PC-9 (cell line): ENCODE results near the gene SLC1A4.

Source experiments
- EZH2 ChIP-seq: fragments of 200-600 bp; sonication (generic); IDR thresholded peaks from 2 replicates; pipeline ENCODE4 v1.8.0; 2017; ENCODE audit warnings: antibody characterized with exemption, low read depth
- TF ChIP-seq, protein P1 (sequence below): fragments of 200-600 bp; sonication (generic); conservative IDR thresholded peaks from 2 replicates; pipeline ENCODE4 v1.6.1; 2017; ENCODE audit warnings: mixed run types, antibody characterized with exemption, mild to moderate bottlenecking, moderate library complexity

GRCh38 chr2:64957109-64957903 lies 31.9 kb upstream of the SLC1A4 start:
- TF ChIP-seq, protein P1, sequence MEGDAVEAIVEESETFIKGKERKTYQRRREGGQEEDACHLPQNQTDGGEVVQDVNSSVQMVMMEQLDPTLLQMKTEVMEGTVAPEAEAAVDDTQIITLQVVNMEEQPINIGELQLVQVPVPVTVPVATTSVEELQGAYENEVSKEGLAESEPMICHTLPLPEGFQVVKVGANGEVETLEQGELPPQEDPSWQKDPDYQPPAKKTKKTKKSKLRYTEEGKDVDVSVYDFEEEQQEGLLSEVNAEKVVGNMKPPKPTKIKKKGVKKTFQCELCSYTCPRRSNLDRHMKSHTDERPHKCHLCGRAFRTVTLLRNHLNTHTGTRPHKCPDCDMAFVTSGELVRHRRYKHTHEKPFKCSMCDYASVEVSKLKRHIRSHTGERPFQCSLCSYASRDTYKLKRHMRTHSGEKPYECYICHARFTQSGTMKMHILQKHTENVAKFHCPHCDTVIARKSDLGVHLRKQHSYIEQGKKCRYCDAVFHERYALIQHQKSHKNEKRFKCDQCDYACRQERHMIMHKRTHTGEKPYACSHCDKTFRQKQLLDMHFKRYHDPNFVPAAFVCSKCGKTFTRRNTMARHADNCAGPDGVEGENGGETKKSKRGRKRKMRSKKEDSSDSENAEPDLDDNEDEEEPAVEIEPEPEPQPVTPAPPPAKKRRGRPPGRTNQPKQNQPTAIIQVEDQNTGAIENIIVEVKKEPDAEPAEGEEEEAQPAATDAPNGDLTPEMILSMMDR = no peak
- TF ChIP-seq EZH2 = no peak
